Smooth muscle cell (in vitro differentiated cells): ENCODE measurements around the gene ACTC1. TPM values are rescaled to one million over a fixed set of nuclear protein-coding genes. Genes with fewer than 3 reads are reported as not detected.

ENCODE experiments used
- DNase-seq: peaks from one replicate; lab custom pipeline; 2025; ENCODE audit not compliant: unreplicated experiment; lab: John Stamatoyannopoulos, UW
- H2AFZ ChIP-seq: fragments of 200-600 bp; sonication (generic); 2 replicates; pipeline ENCODE4 v1.6.0; 2016; ENCODE audit warnings: antibody characterized with exemption, low read depth, mild to moderate bottlenecking
- H3F3A ChIP-seq: fragments of 200-600 bp; sonication (generic); 2 replicates; pipeline ENCODE4 v1.6.0; 2017; ENCODE audit warnings: antibody characterized with exemption, low read depth
- H3K27ac ChIP-seq: fragments of 200-600 bp; sonication (generic); 2 replicates; pipeline ENCODE4 v1.5.1; 2016; ENCODE audit warnings: low read depth, mild to moderate bottlenecking
- H3K27me3 ChIP-seq: fragments of 200-600 bp; sonication (generic); 2 replicates; pipeline ENCODE4 v1.6.1; 2016; ENCODE audit warnings: low read depth, mild to moderate bottlenecking
- H3K36me3 ChIP-seq: fragments of 200-600 bp; sonication (generic); 2 replicates; pipeline ENCODE4 v1.5.1; 2016; ENCODE audit warnings: low read depth
- H3K4me1 ChIP-seq: fragments of 200-600 bp; sonication (generic); 2 replicates; pipeline ENCODE4 v1.5.1; 2016; ENCODE audit warnings: low read depth
- H3K4me2 ChIP-seq: fragments of 200-600 bp; sonication (generic); 2 replicates; pipeline ENCODE4 v1.6.0; 2016; ENCODE audit warnings: mild to moderate bottlenecking
- H3K4me3 ChIP-seq: fragments of 200-600 bp; sonication (generic); 2 replicates; pipeline ENCODE4 v1.5.1; 2016; ENCODE audit warnings: mild to moderate bottlenecking
- H3K79me2 ChIP-seq: fragments of 200-600 bp; sonication (generic); 2 replicates; pipeline ENCODE4 v1.6.0; 2016; ENCODE audit warnings: low read depth, mild to moderate bottlenecking
- H3K9ac ChIP-seq: fragments of 200-600 bp; sonication (generic); 2 replicates; pipeline ENCODE4 v1.6.0; 2016; ENCODE audit warnings: low read depth
- H3K9me3 ChIP-seq: fragments of 200-600 bp; sonication (generic); replicated peaks from 2 replicates; pipeline ENCODE4 v1.5.1; 2016; ENCODE audit warnings: low read depth
- H4K20me1 ChIP-seq: fragments of 200-600 bp; sonication (generic); 2 replicates; pipeline ENCODE4 v1.6.0; 2016; ENCODE audit warnings: low read depth
- CTCF ChIP-seq: fragments of 200-600 bp; sonication (generic); IDR thresholded peaks from 2 replicates; pipeline ENCODE4 v1.5.1; 2017; ENCODE audit warnings: borderline replicate concordance, mild to moderate bottlenecking, antibody characterized with exemption; ENCODE audit not compliant: insufficient read depth, poor library complexity, severe bottlenecking
- WGBS: methylation state at CpG from one replicate; pipeline ENCODE4 v1.1.7; 2016; ENCODE audit warnings: low lambda C conversion rate; 5-methylcytosine and 5-hydroxymethylcytosine counted together
- polyA plus RNA-seq: library from polyadenylated mRNA; unstranded; fragments of >200 nt; fragmentation: Nextera tagmentation; extraction: Ambion mirVana; gene quantifications from 2 replicates; pipeline ENCODE4 v1.2.1, GENCODE V29; 2016
- total RNA-seq: library from RNA; depleted of rRNA; stranded (reverse); fragments of >200 nt; gene quantifications from 2 replicates; pipeline ENCODE4 v1.2.3, GENCODE V29; 2014

ACTC1 gene
- total RNA-seq (95.9 and 136 TPM in 2 replicates), polyA plus RNA-seq (90.5 and 405 TPM in 2 replicates)

- Histone ChIP-seq H4K20me1 (no peaks in the 10 kb centered on the region), H2AFZ (peak within 1 kb of the TSS; percentile 42), H3K4me1 (peaks cover 11% of the 10 kb centered on the region), H3K27me3 (no peaks in the 10 kb centered on the region), H3F3A (peaks cover 42% of the 10 kb centered on the region), H3K4me2 (peak within 1 kb of the TSS; percentile 91), H3K9ac (peak within 1 kb of the TSS; percentile 54), H3K4me3 (peak within 1 kb of the TSS; percentile 47), H3K9me3 (no peaks in the 10 kb centered on the region), H3K79me2 (no peaks in the 10 kb centered on the region), H3K36me3 (no peaks in the 10 kb centered on the region), H3K27ac (peak within 1 kb of the TSS; percentile 41)
- DNase-seq = peak; percentile 25
- 7% methylated on average over 41 of the region's 44 CpGs for whole genome bisulfite sequencing
- TF ChIP-seq CTCF = no peak
Observed at GRCh38 chr15:34795267-34796081, at the start of gene ACTC1. Gene ACTC1 (minus strand): TSS chr15:34795549. CDS start chr15:34794808, 741 bp downstream.

- TF ChIP-seq CTCF = no peak
- Histone ChIP-seq H3K79me2 (no peaks in the 10 kb centered on the region), H3K4me1 (no peaks in the 10 kb centered on the region), H3K9ac (no peak overlapping the region), H3K4me2 (no peak overlapping the region), H2AFZ (no peak overlapping the region), H3K36me3 (no peaks in the 10 kb centered on the region), H3K27ac (peak overlapping the region; percentile 2), H3F3A (peaks cover 4% of the 10 kb centered on the region), H4K20me1 (no peaks in the 10 kb centered on the region), H3K9me3 (no peaks in the 10 kb centered on the region), H3K4me3 (no peak overlapping the region), H3K27me3 (no peaks in the 10 kb centered on the region)
- no peak for DNase-seq
Observed at GRCh38 chr15:34841262-34841725, 45.9 kb upstream of the ACTC1 start.

DNA sequence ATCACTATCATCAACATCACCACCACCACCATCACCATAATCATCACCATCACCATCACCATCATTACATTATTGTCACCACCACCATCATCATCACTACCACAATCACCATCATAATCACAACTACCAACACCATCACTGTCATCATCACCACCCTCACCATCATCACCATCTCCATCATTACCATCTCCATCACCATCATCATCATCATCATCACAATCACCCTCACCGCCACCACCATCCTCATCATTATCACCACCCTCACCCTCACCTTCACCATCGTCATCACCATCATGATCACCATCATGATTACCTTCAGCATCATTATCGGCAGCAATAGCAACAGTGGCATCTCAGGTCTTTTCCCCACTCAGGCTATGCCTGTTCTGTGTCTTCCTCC is 42.9 kb upstream of the ACTC1 start:
- no peak for TF ChIP-seq CTCF
- no peaks in the 10 kb centered on the region for H4K20me1 ChIP-seq
- H3K9me3 ChIP-seq = no peaks in the 10 kb centered on the region
- no peak for DNase-seq
- H3K9ac ChIP-seq = no peak overlapping the region
- no peak overlapping the region for H3K4me3 ChIP-seq
- WGBS = 91% methylated on average over 3 of the region's 3 CpGs
- no peaks in the 10 kb centered on the region for H3K27me3 ChIP-seq
- no peaks in the 10 kb centered on the region for H3K4me1 ChIP-seq
- H3K79me2 ChIP-seq = no peaks in the 10 kb centered on the region
- H3F3A ChIP-seq = peaks cover 4% of the 10 kb centered on the region
- no peaks in the 10 kb centered on the region for H3K36me3 ChIP-seq
- H3K4me2 ChIP-seq = no peak overlapping the region
- H2AFZ ChIP-seq = no peak overlapping the region
- H3K27ac ChIP-seq = no peak overlapping the region
